CD4-positive, CD25-positive, alpha-beta regulatory T cell (primary cell): ENCODE data around the gene APOC3. TPM values are rescaled to one million over a fixed set of nuclear protein-coding genes. Genes with fewer than 3 reads are reported as not detected.

Experiments used
- ATAC-seq, 2 donors: fragments of 150-1000 bp; cut with Tn5 transposase; one replicate each; pipeline ENCODE4 v1.10.0; 2021; ENCODE audit warnings: low read depth in 2 of 2, moderate number of reproducible peaks in 2 of 2, moderate library complexity in 1 of 2
- DNase-seq, 3 donors: peaks; one replicate each; pipeline versions ENCODE4 v3.0.0 to v3.0.0-alpha.2; 2012 to 2022; ENCODE audit warnings: mixed read lengths in 1 of 3
- H3K27ac ChIP-seq: one replicate; pipeline ENCODE4 v1.7.0; 2013; ENCODE audit warnings: mild to moderate bottlenecking, low read length; ENCODE audit not compliant: insufficient read depth, poor library complexity, severe bottlenecking
- H3K27me3 ChIP-seq: one replicate; pipeline ENCODE4 v1.7.0; 2013; ENCODE audit warnings: low read length; ENCODE audit not compliant: control insufficient read depth, insufficient read depth
- H3K36me3 ChIP-seq: one replicate; pipeline ENCODE4 v1.7.0; 2013; ENCODE audit warnings: mild to moderate bottlenecking, low read length, moderate library complexity; ENCODE audit not compliant: control insufficient read depth, insufficient read depth
- H3K4me1 ChIP-seq: 2 replicates; pipeline ENCODE4 v1.7.0; 2013; ENCODE audit warnings: mild to moderate bottlenecking, low read length; ENCODE audit not compliant: insufficient read depth, control insufficient read depth, poor library complexity, severe bottlenecking
- H3K4me3 ChIP-seq: one replicate; pipeline ENCODE4 v1.7.0; 2013; ENCODE audit warnings: low read depth, mild to moderate bottlenecking, low read length, moderate library complexity
- H3K9me3 ChIP-seq, 2 experiments: 1 replicate in 1 of 2; 2 replicates in 1 of 2; pipeline ENCODE4 v1.7.0; 2013; ENCODE audit warnings: low read length in 2 of 2, mild to moderate bottlenecking in 1 of 2, moderate library complexity in 1 of 2; ENCODE audit not compliant: control insufficient read depth in 2 of 2
- H3K27ac Mint-ChIP-seq, 3 donors: one replicate each; pipeline ENCODE4 v1.8.0; 2020 to 2022; ENCODE audit warnings: mild to moderate bottlenecking in 3 of 3, mixed read lengths in 3 of 3, moderate library complexity in 2 of 3
- H3K27me3 Mint-ChIP-seq: one replicate; pipeline ENCODE4 v1.8.0; 2022; ENCODE audit warnings: mild to moderate bottlenecking, mixed read lengths
- H3K36me3 Mint-ChIP-seq: one replicate; pipeline ENCODE4 v1.8.0; 2020; ENCODE audit warnings: mixed read lengths
- H3K4me1 Mint-ChIP-seq, 4 donors: one replicate each; pipeline ENCODE4 v1.8.0; 2020 to 2022; ENCODE audit warnings: mixed read lengths in 4 of 4, mild to moderate bottlenecking in 1 of 4
- H3K4me3 Mint-ChIP-seq, 4 donors: one replicate each; pipeline ENCODE4 v1.8.0; 2020 to 2022; ENCODE audit warnings: mild to moderate bottlenecking in 4 of 4, mixed read lengths in 4 of 4, moderate library complexity in 3 of 4
- H3K9me3 Mint-ChIP-seq, 7 donors: one replicate each; pipeline ENCODE4 v1.8.0; 2020 to 2022; ENCODE audit warnings: mixed read lengths in 7 of 7, mild to moderate bottlenecking in 3 of 7, moderate library complexity in 2 of 7
- polyA plus RNA-seq, 4 donors: library from polyadenylated mRNA; unstranded; fragments of 300-500 nt; fragmentation: Illumina TruSeq; gene quantifications; one replicate each; pipeline ENCODE4 v1.2.3, GENCODE V29; 2021
- total RNA-seq: library from RNA; stranded (reverse); gene quantifications from one replicate; pipeline ENCODE4 v1.2.3, GENCODE V29; 2022

APOC3 gene
- total and polyA plus RNA-seq, 5 donors from 2014 or later, result not detected

GRCh38 chr11:116838321-116839084 lies 8.8 kb downstream of the APOC3 start:
- DNase-seq (no peak), ATAC-seq (no peak)
- H3K36me3 ChIP-seq, result peaks cover 4% of the 10 kb centered on the region
- H3K27ac Mint-ChIP-seq, result peak overlapping the region in 2 of 3 donors; percentile 35 to 63
- peaks cover 10% of the 10 kb centered on the region for H3K4me1 ChIP-seq
- H3K9me3 Mint-ChIP-seq, result peaks cover 0 to 2% (median 0%) of the 10 kb centered on the region in 7 donors
- no peak overlapping the region for H3K27ac ChIP-seq
- H3K4me3 Mint-ChIP-seq, result no peak overlapping the region
- H3K4me1 Mint-ChIP-seq, result peaks cover 0 to 28% (median 13%) of the 10 kb centered on the region in 4 donors
- no peak overlapping the region for H3K4me3 ChIP-seq
- no peaks in the 10 kb centered on the region for H3K27me3 ChIP-seq
- H3K9me3 ChIP-seq, result no peaks in the 10 kb centered on the region
- H3K36me3 Mint-ChIP-seq, result peaks cover 6% of the 10 kb centered on the region
- H3K27me3 Mint-ChIP-seq, result no peaks in the 10 kb centered on the region

- DNase-seq, result peak in 1 of 3 donors; percentile 32
- Mint-ChIP-seq H3K4me1 (peaks cover 0 to 21% (median 6%) of the 10 kb centered on the region in 4 donors), H3K27ac (peak overlapping the region in 1 of 3 donors; percentile 31)
Observed at GRCh38 chr11:116840224-116840745, 10.6 kb downstream of the APOC3 start.

GRCh38 chr11:116840746-116841296 lies 11.1 kb downstream of the APOC3 start:
- Histone ChIP-seq H3K9me3 (no peaks in the 10 kb centered on the region), H3K36me3 (peaks cover 22% of the 10 kb centered on the region), H3K27me3 (no peaks in the 10 kb centered on the region), H3K27ac (no peak overlapping the region), H3K4me1 (peaks cover 3% of the 10 kb centered on the region), H3K4me3 (no peak overlapping the region)
- peaks cover 0 to 2% (median 0%) of the 10 kb centered on the region in 7 donors for H3K9me3 Mint-ChIP-seq
- no peaks in the 10 kb centered on the region for H3K27me3 Mint-ChIP-seq
- H3K36me3 Mint-ChIP-seq, result peaks cover 24% of the 10 kb centered on the region
- peak overlapping the region in 2 of 3 donors; percentile 31 to 48 for H3K27ac Mint-ChIP-seq
- no peak for ATAC-seq
- DNase-seq, result no peak
- no peak overlapping the region for H3K4me3 Mint-ChIP-seq
- H3K4me1 Mint-ChIP-seq, result peaks cover 0 to 16% (median 4%) of the 10 kb centered on the region in 4 donors

More at GRCh38 chr11:116840224-116840745, 10.6 kb downstream of the APOC3 start:
- no peak overlapping the region for H3K4me3 ChIP-seq
- H3K9me3 Mint-ChIP-seq, result peaks cover 0 to 2% (median 0%) of the 10 kb centered on the region in 7 donors
- H3K36me3 Mint-ChIP-seq, result peaks cover 19% of the 10 kb centered on the region
- H3K27ac ChIP-seq, result no peak overlapping the region
- no peaks in the 10 kb centered on the region for H3K9me3 ChIP-seq
- ATAC-seq, result no peak
- H3K36me3 ChIP-seq, result peaks cover 17% of the 10 kb centered on the region
- H3K27me3 Mint-ChIP-seq, result no peaks in the 10 kb centered on the region
- no peak overlapping the region for H3K4me3 Mint-ChIP-seq
- no peaks in the 10 kb centered on the region for H3K27me3 ChIP-seq
- H3K4me1 ChIP-seq, result peaks cover 9% of the 10 kb centered on the region

GRCh38 chr11:116842117-116842516 lies 12.4 kb downstream of the APOC3 start:
- Mint-ChIP-seq H3K9me3 (peaks cover 0 to 2% (median 0%) of the 10 kb centered on the region in 7 donors), H3K36me3 (peaks cover 37% of the 10 kb centered on the region), H3K27me3 (no peaks in the 10 kb centered on the region), H3K4me3 (no peak overlapping the region), H3K4me1 (peaks cover 0 to 12% (median 3%) of the 10 kb centered on the region in 4 donors), H3K27ac (peak overlapping the region in 1 of 3 donors; percentile 56)
- H3K36me3 ChIP-seq, result peaks cover 35% of the 10 kb centered on the region
- H3K27ac ChIP-seq, result no peak overlapping the region
- ATAC-seq (no peak), DNase-seq (no peak)
- no peaks in the 10 kb centered on the region for H3K9me3 ChIP-seq
- H3K4me3 ChIP-seq, result no peak overlapping the region
- H3K27me3 ChIP-seq, result no peaks in the 10 kb centered on the region
- H3K4me1 ChIP-seq, result no peaks in the 10 kb centered on the region

GRCh38 chr11:116842909-116843308 lies 13.2 kb downstream of the APOC3 start:
- ATAC-seq, result no peak
- H3K9me3 Mint-ChIP-seq, result peaks cover 0 to 2% (median 0%) of the 10 kb centered on the region in 7 donors
- DNase-seq, result no peak
- H3K36me3 ChIP-seq, result peaks cover 39% of the 10 kb centered on the region
- no peaks in the 10 kb centered on the region for H3K27me3 ChIP-seq
- H3K9me3 ChIP-seq, result no peaks in the 10 kb centered on the region
- no peak overlapping the region for H3K4me3 ChIP-seq
- H3K4me3 Mint-ChIP-seq, result no peak overlapping the region
- peak overlapping the region in 1 of 3 donors; percentile 44 for H3K27ac Mint-ChIP-seq
- H3K27me3 Mint-ChIP-seq, result no peaks in the 10 kb centered on the region
- no peaks in the 10 kb centered on the region for H3K4me1 ChIP-seq
- H3K36me3 Mint-ChIP-seq, result peaks cover 41% of the 10 kb centered on the region
- H3K4me1 Mint-ChIP-seq, result peaks cover 0 to 13% (median 3%) of the 10 kb centered on the region in 4 donors
- H3K27ac ChIP-seq, result no peak overlapping the region

GRCh38 chr11:116843661-116844060 lies 14.0 kb downstream of the APOC3 start:
- no peak overlapping the region for H3K27ac ChIP-seq
- Mint-ChIP-seq H3K4me3 (no peak overlapping the region), H3K27me3 (no peaks in the 10 kb centered on the region), H3K36me3 (peaks cover 41% of the 10 kb centered on the region), H3K4me1 (peaks cover 0 to 10% (median 3%) of the 10 kb centered on the region in 4 donors), H3K9me3 (peaks cover 0 to 2% (median 0%) of the 10 kb centered on the region in 7 donors), H3K27ac (peak overlapping the region in 2 of 3 donors; percentile 32 to 63)
- no peak for DNase-seq
- H3K9me3 ChIP-seq, result no peaks in the 10 kb centered on the region
- H3K4me3 ChIP-seq, result no peak overlapping the region
- H3K4me1 ChIP-seq, result no peaks in the 10 kb centered on the region
- H3K36me3 ChIP-seq, result peaks cover 44% of the 10 kb centered on the region
- no peaks in the 10 kb centered on the region for H3K27me3 ChIP-seq
- ATAC-seq, result no peak

GRCh38 chr11:116844722-116845121 lies 15.0 kb downstream of the APOC3 start:
- no peak overlapping the region for H3K27ac ChIP-seq
- H3K27ac Mint-ChIP-seq, result peak overlapping the region in 1 of 3 donors; percentile 32
- H3K9me3 ChIP-seq, result no peaks in the 10 kb centered on the region
- H3K27me3 Mint-ChIP-seq, result no peaks in the 10 kb centered on the region
- H3K9me3 Mint-ChIP-seq, result peaks cover 0 to 2% (median 0%) of the 10 kb centered on the region in 7 donors
- peaks cover 44% of the 10 kb centered on the region for H3K36me3 Mint-ChIP-seq
- H3K27me3 ChIP-seq, result no peaks in the 10 kb centered on the region
- H3K36me3 ChIP-seq, result peaks cover 52% of the 10 kb centered on the region
- H3K4me1 ChIP-seq, result no peaks in the 10 kb centered on the region
- ATAC-seq (no peak), DNase-seq (no peak)
- no peak overlapping the region for H3K4me3 ChIP-seq
- peaks cover under 1 to 10% (median 5%) of the 10 kb centered on the region in 4 donors for H3K4me1 Mint-ChIP-seq
- no peak overlapping the region for H3K4me3 Mint-ChIP-seq
